Ovary (tissue), 9 donors: ENCODE results near the gene SPDEF. TPM values are rescaled to one million over a fixed set of nuclear protein-coding genes. Genes with fewer than 3 reads are reported as not detected.

Experiments
- DNase-seq, 5 donors: peaks; one replicate each; pipeline ENCODE4 v3.0.0-alpha.2; 2019 to 2020
- H3K27ac ChIP-seq, 2 donors: fragments of 200-600 bp; one replicate each; pipeline versions ENCODE4 v1.5.1 to v1.8.0; 2019 to 2022
- H3K27me3 ChIP-seq: fragments of 200-600 bp; one replicate; pipeline ENCODE4 v1.8.0; 2022
- H3K36me3 ChIP-seq: fragments of 200-600 bp; sonication (generic); one replicate; pipeline ENCODE4 v1.5.1; 2019
- H3K4me1 ChIP-seq: one replicate; pipeline ENCODE4 v1.8.1; 2013; ENCODE audit warnings: mild to moderate bottlenecking, moderate library complexity; ENCODE audit not compliant: insufficient read depth
- H3K4me3 ChIP-seq: fragments of 200-600 bp; sonication (generic); one replicate; pipeline ENCODE4 v1.5.1; 2017
- H3K9me3 ChIP-seq, 2 donors: fragments of 200-600 bp in 1 of 2; sonication (generic) in 1 of 2; one replicate each; pipeline versions ENCODE4 v1.5.1 to v1.8.1; 2013 to 2019; ENCODE audit warnings: mild to moderate bottlenecking in 1 of 2, moderate library complexity in 1 of 2
- CTCF ChIP-seq, 3 donors: fragments of 450-650 bp in 2 of 3; fragments of 200-600 bp in 1 of 3; IDR thresholded peaks; one replicate each; pipeline versions ENCODE4 v1.5.1 to v1.8.0; 2016 to 2022; ENCODE audit warnings: antibody characterized with exemption in 3 of 3, mild to moderate bottlenecking in 1 of 3
- EP300 ChIP-seq: sonication (generic); formaldehyde crosslinking; IDR thresholded peaks from one replicate; pipeline ENCODE4 v1.6.1; 2017; ENCODE audit warnings: antibody characterized with exemption
- POLR2A ChIP-seq: fragments of 450-650 bp; IDR thresholded peaks from one replicate; pipeline ENCODE4 v1.6.1; 2017; ENCODE audit warnings: antibody characterized with exemption, mild to moderate bottlenecking, moderate library complexity
- WGBS, 3 donors: extraction: QIAGEN DNeasy Blood & Tissue Kit in 1 of 3; methylation state at CpG; one replicate each; pipeline versions ENCODE4 v1.1.5 to v1.1.7; 2013 to 2017; 5-methylcytosine and 5-hydroxymethylcytosine counted together
- intact Hi-C, 4 donors: fragments of 100-400 bp; cut with DNase I; formaldehyde crosslinking; loops; one replicate each; pipeline versions ENCODE4 v1.11.0 to v1.15.1; 2022 to 2023
- polyA plus RNA-seq, 2 donors: library from polyadenylated mRNA; stranded (reverse); fragments of 200-250 nt in 1 of 2; fragments of 350-450 nt in 1 of 2; fragmentation: Illumina TruSeq in 1 of 2; extraction: RNeasy Lipid Tissue Mini Kit (QIAGEN cat#74804) in 1 of 2; gene quantifications; one replicate each; pipeline ENCODE4 v1.2.3, GENCODE V29; 2013 to 2014
- total RNA-seq, 7 donors: library from RNA; depleted of rRNA in 2 of 7; stranded (reverse); fragments of >200 nt in 2 of 7; fragmentation: NEBNext Ultra II Directional in 3 of 7; extraction: Animal tissue kit (Norgen Biotek cat#: 25700) in 3 of 7; gene quantifications; one replicate each; pipeline versions ENCODE4 v1.1.0 to v1.2.4, GENCODE V29; 2016 to 2023
- donor health status: DM: no; HTN: no; CAD: no; lungs with moderate emphysema.
- donor health status: DM: no; HTN: no; CAD: no.
- donor health status: Bipolar disorder and iron deficiency.
- donor health status: DM: yes; HTN: yes; CAD: no.
- donor health status: DM: no; HTN: no; CAD: no.
- donor health status: DM: yes; HTN: yes; CAD: no.

SPDEF gene
- total and polyA plus RNA-seq, 9 donors = 0.11 to 1.6 (median 0.56) TPM; not detected in 3

GRCh38 chr6:34543421-34543820, 12.7 kb downstream of the SPDEF start:
- Histone ChIP-seq H3K27ac (no peak overlapping the region), H3K27me3 (no peaks in the 10 kb centered on the region), H3K36me3 (no peaks in the 10 kb centered on the region), H3K9me3 (no peaks in the 10 kb centered on the region), H3K4me1 (no peaks in the 10 kb centered on the region), H3K4me3 (no peak overlapping the region)
- 78 to 82% (median 82%) methylated on average over 5 of the region's 5 CpGs for WGBS, 3 donors
- no peak for DNase-seq
- TF ChIP-seq EP300 (no peak), CTCF (IDR thresholded peaks at IDR 0.05) (no peak), POLR2A (no peak)
- intact Hi-C loops = no loop called here

GRCh38 chr6:34540841-34541240, 15.3 kb downstream of the SPDEF start:
- no peaks in the 10 kb centered on the region for H3K9me3 ChIP-seq
- H3K36me3 ChIP-seq = no peaks in the 10 kb centered on the region
- no peak overlapping the region for H3K27ac ChIP-seq
- intact Hi-C loops = no loop called here
- H3K4me3 ChIP-seq = no peak overlapping the region
- 92 to 96% (median 95%) methylated on average over 8 of the region's 8 CpGs for whole genome bisulfite sequencing, 3 donors
- no peaks in the 10 kb centered on the region for H3K27me3 ChIP-seq
- TF ChIP-seq POLR2A (no peak), CTCF (IDR thresholded peaks at IDR 0.05) (no peak), EP300 (no peak)
- no peaks in the 10 kb centered on the region for H3K4me1 ChIP-seq
- DNase-seq = no peak

- intact Hi-C loops = no loop called here
- Histone ChIP-seq H3K9me3 (no peaks in the 10 kb centered on the region), H3K27me3 (no peaks in the 10 kb centered on the region), H3K27ac (no peak overlapping the region), H3K4me3 (no peak overlapping the region), H3K4me1 (no peaks in the 10 kb centered on the region), H3K36me3 (no peaks in the 10 kb centered on the region)
- DNase-seq = no peak
- TF ChIP-seq EP300 = no peak
- TF ChIP-seq POLR2A = no peak
- no peak for TF ChIP-seq CTCF (IDR thresholded peaks at IDR 0.05)
- WGBS, 3 donors = 72 to 77% (median 72%) methylated on average over 5 of the region's 5 CpGs
Measured at GRCh38 chr6:34540222-34540621, 15.9 kb downstream of the SPDEF start.

GRCh38 chr6:34539181-34539580, 16.9 kb downstream of the SPDEF start:
- no peak for DNase-seq
- H3K4me1 ChIP-seq = no peaks in the 10 kb centered on the region
- TF ChIP-seq POLR2A = no peak
- no peak for TF ChIP-seq CTCF (IDR thresholded peaks at IDR 0.05)
- no peak for TF ChIP-seq EP300
- 79 to 86% (median 86%) methylated on average over 14 of the region's 14 CpGs for WGBS, 3 donors
- no peaks in the 10 kb centered on the region for H3K36me3 ChIP-seq
- H3K27me3 ChIP-seq = no peaks in the 10 kb centered on the region
- intact Hi-C loops = no loop called here
- no peak overlapping the region for H3K27ac ChIP-seq
- no peak overlapping the region for H3K4me3 ChIP-seq
- H3K9me3 ChIP-seq = no peaks in the 10 kb centered on the region

GRCh38 chr6:34538581-34538980, 17.5 kb downstream of the SPDEF start:
- intact Hi-C loops = no loop called here

More at GRCh38 chr6:34538581-34538980, 17.5 kb downstream of the SPDEF start:
- Histone ChIP-seq H3K27me3 (no peaks in the 10 kb centered on the region), H3K4me3 (no peak overlapping the region), H3K27ac (no peak overlapping the region), H3K4me1 (no peaks in the 10 kb centered on the region), H3K9me3 (no peaks in the 10 kb centered on the region), H3K36me3 (no peaks in the 10 kb centered on the region)
- WGBS, 3 donors = 87 to 91% (median 88%) methylated on average over 6 of the region's 6 CpGs
- no peak for TF ChIP-seq CTCF (IDR thresholded peaks at IDR 0.05)
- TF ChIP-seq EP300 = no peak
- no peak for TF ChIP-seq POLR2A
- no peak for DNase-seq
